ENCODE measurements around the gene FOCAD. TPM values are rescaled to one million over a fixed set of nuclear protein-coding genes. Genes with fewer than 3 reads are reported as not detected.

FOCAD gene
- total RNA-seq, 1 experiment from 2014 or later: 40.7 TPM

DNA sequence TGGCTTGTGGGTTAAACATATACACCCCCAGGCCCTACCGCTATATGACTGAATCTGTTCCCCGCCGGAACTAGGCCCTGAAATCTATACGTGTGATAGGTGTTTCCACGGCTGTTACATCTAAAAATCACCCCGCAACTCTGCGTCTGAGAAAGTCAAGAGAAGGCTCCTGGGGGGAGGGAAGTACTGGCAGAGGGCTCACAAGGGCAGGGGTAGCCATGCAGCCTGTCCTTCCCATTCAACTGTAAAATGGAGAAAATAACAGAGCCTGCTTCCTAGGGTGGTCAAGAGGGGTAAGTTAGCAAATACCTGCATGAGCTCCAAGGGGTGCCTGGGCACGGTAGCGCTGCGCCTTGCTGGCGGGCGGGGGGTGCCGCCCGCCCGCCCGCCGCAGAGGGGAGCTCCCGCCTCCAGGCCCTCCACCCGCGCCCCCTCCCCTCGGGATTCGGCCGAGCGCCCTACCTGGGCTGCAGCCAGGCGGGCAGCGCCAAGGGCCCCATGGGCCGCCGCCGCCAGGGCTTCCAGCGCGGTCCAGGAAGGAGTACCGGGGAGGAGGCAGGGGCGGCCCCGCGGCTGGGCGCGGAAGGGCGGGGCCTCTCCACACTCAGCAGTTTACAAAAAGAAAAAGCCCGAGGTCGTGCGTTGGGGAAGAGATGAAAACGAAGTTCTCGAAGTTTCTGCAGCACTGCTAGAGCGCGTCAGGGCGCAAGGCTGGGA, 347.2 kb downstream of the FOCAD start, which contains the start of gene HACD4:
Gene HACD4 (minus strand): TSS at position 550 of the 717 bp plus-strand sequence. CDS start 50 bp downstream, at position 500.
- Histone ChIP-seq H3K36me3 (ENCODE audit: control insufficient read depth in 1 of 2, insufficient read depth in 2 of 2, low read length in 2 of 2) (no peaks in the 10 kb centered on the region), H3K27me3 (ENCODE audit: insufficient read depth, low read length) (no peaks in the 10 kb centered on the region), H4K20me1 (ENCODE audit: insufficient read depth) (no peaks in the 10 kb centered on the region), H3K9me2 (ENCODE audit: insufficient read depth) (no peaks in the 10 kb centered on the region), H3K9ac (ENCODE audit: low read length) (no peak within 1 kb of the TSS), H2AFZ (ENCODE audit: low read depth, low read length, poor library complexity, severe bottlenecking) (no peak within 1 kb of the TSS), H3K79me2 (ENCODE audit: insufficient read depth, low read length) (no peaks in the 10 kb centered on the region), H3K9me3 (ENCODE audit: control insufficient read depth in 1 of 2, insufficient read depth in 1 of 2, low read depth in 1 of 2, low read length in 2 of 2) (no peaks in the 10 kb centered on the region), H3K4me1 (ENCODE audit: control insufficient read depth in 1 of 2, insufficient read depth in 2 of 2, low read length in 2 of 2) (no peaks in the 10 kb centered on the region), H3K27ac (ENCODE audit: low read depth, low read length) (no peak within 1 kb of the TSS), H3K4me2 (ENCODE audit: low read length) (no peak within 1 kb of the TSS), H3K4me3 (replicated peaks in 1 of 2; ENCODE audit: low read depth in 1 of 2, low read length in 2 of 2) (no peak within 1 kb of the TSS)
- POLR2A ChIA-PET: no interaction called here
- TF ChIP-seq YY1 (IDR thresholded peaks at IDR 0.05; ENCODE audit: extremely low read depth, insufficient replicate concordance, low read depth, low read length) (no peak), EZH2phosphoT487 (IDR thresholded peaks at IDR 0.05; ENCODE audit: borderline replicate concordance) (no peak), CBX3 (IDR thresholded peaks at IDR 0.05; ENCODE audit: low read depth) (no peak), ZFX (IDR thresholded peaks at IDR 0.05) (no peak), SIN3A (IDR thresholded peaks at IDR 0.05; ENCODE audit: low read depth) (no peak), RAD21 (IDR thresholded peaks at IDR 0.05; ENCODE audit: low read depth) (no peak)
- TF ChIP-seq, protein P1, sequence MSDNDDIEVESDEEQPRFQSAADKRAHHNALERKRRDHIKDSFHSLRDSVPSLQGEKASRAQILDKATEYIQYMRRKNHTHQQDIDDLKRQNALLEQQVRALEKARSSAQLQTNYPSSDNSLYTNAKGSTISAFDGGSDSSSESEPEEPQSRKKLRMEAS (IDR thresholded peaks at IDR 0.05): no peak
- TF ChIP-seq, protein P2, sequence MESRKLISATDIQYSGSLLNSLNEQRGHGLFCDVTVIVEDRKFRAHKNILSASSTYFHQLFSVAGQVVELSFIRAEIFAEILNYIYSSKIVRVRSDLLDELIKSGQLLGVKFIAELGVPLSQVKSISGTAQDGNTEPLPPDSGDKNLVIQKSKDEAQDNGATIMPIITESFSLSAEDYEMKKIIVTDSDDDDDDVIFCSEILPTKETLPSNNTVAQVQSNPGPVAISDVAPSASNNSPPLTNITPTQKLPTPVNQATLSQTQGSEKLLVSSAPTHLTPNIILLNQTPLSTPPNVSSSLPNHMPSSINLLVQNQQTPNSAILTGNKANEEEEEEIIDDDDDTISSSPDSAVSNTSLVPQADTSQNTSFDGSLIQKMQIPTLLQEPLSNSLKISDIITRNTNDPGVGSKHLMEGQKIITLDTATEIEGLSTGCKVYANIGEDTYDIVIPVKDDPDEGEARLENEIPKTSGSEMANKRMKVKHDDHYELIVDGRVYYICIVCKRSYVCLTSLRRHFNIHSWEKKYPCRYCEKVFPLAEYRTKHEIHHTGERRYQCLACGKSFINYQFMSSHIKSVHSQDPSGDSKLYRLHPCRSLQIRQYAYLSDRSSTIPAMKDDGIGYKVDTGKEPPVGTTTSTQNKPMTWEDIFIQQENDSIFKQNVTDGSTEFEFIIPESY (IDR thresholded peaks at IDR 0.05; ENCODE audit: extremely low read depth, insufficient replicate concordance, low read length): no peak
- TF ChIP-seq, protein P3, sequence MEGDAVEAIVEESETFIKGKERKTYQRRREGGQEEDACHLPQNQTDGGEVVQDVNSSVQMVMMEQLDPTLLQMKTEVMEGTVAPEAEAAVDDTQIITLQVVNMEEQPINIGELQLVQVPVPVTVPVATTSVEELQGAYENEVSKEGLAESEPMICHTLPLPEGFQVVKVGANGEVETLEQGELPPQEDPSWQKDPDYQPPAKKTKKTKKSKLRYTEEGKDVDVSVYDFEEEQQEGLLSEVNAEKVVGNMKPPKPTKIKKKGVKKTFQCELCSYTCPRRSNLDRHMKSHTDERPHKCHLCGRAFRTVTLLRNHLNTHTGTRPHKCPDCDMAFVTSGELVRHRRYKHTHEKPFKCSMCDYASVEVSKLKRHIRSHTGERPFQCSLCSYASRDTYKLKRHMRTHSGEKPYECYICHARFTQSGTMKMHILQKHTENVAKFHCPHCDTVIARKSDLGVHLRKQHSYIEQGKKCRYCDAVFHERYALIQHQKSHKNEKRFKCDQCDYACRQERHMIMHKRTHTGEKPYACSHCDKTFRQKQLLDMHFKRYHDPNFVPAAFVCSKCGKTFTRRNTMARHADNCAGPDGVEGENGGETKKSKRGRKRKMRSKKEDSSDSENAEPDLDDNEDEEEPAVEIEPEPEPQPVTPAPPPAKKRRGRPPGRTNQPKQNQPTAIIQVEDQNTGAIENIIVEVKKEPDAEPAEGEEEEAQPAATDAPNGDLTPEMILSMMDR (IDR thresholded peaks at IDR 0.05 in 2 of 3, conservative IDR thresholded peaks at IDR 0.05 in 1 of 3; ENCODE audit: borderline replicate concordance in 1 of 3, insufficient read depth in 1 of 3, low read depth in 2 of 3, low read length in 2 of 3): no peak
- BruUV-seq (replicated peaks): no TSS peak
- CTCF ChIA-PET: no interaction called here
- no peak for ATAC-seq
- DNase-seq (ENCODE audit: low read depth, low spot score): no peak
- RAD21 ChIA-PET (ENCODE audit: low non-redundant PET in 1 of 2, low total read pairs in 2 of 2, uncharacterized antibody in 2 of 2, unreplicated experiment in 2 of 2): no interaction called here
- intact Hi-C loops (cut with micrococcal nuclease): no loop called here

Data from HCT116 (cell line).